ENCODE data around the gene LSM3.

- TF ChIP-seq POLR2A (IDR thresholded peaks at IDR 0.05; ENCODE audit: low read length) (no peak), GATA1 (IDR thresholded peaks at IDR 0.05; ENCODE audit: low read depth, low read length) (no peak)
Measured at GRCh38 chr3:14208168-14208567, 29.6 kb downstream of the LSM3 start.

All from erythroblast (primary cell).